B cell (primary cell): Measurements from ENCODE around the gene BHLHA9. TPM values are rescaled to one million over a fixed set of nuclear protein-coding genes. Genes with fewer than 3 reads are reported as not detected.
"Not testable (repeated sequence)": the region's sequence is repeated elsewhere in the genome, so short reads cannot be mapped to it uniquely, and the experiment has no call there.

Experiments used
- ATAC-seq: fragments of 200-7000 bp; cut with Tn5 transposase; one replicate; pipeline ENCODE4 v1.10.0; 2021; ENCODE audit warnings: low read depth, mild to moderate bottlenecking, moderate number of reproducible peaks, moderate library complexity
- CTCF ChIA-PET: fragments of 350-600 bp; sonication (Branson Sonifier 250); formaldehyde crosslinking; loops from one replicate; lab custom pipeline; 2021; ENCODE audit warnings: antibody characterized with exemption, inconsistent platforms; lab: Charles Lee
- POLR2A ChIA-PET: fragments of 350-600 bp; sonication (Branson Sonifier 250); formaldehyde crosslinking; loops from one replicate; lab custom pipeline; 2021; ENCODE audit warnings: antibody characterized with exemption; lab: Charles Lee
- DNase-seq: peaks from one replicate; pipeline ENCODE4 v3.0.0; 2013
- H2AFZ ChIP-seq: 2 replicates; pipeline ENCODE4 v1.6.1; 2012; ENCODE audit warnings: mild to moderate bottlenecking, low read depth, low read length; ENCODE audit not compliant: insufficient read depth, poor library complexity, severe bottlenecking
- H3K27ac ChIP-seq, 2 donors: 1 replicate in 1 of 2; 2 replicates in 1 of 2; pipeline ENCODE4 v1.5.1; 2012 to 2013; ENCODE audit warnings: low read length in 2 of 2, mild to moderate bottlenecking in 2 of 2, moderate library complexity in 1 of 2
- H3K27me3 ChIP-seq, 4 experiments: fragments of 200-600 bp in 1 of 4; sonication (generic) in 1 of 4; replicated peaks in 1 of 4; 1 replicate in 2 of 4; 2 replicates in 2 of 4; pipeline versions ENCODE4 v1.6.1 to v1.7.0; 2013 to 2016; ENCODE audit warnings: low read length in 3 of 4, mild to moderate bottlenecking in 2 of 4, mixed read lengths in 1 of 4, moderate library complexity in 1 of 4; ENCODE audit not compliant: insufficient read depth in 4 of 4, control insufficient read depth in 3 of 4; ENCODE audit errors: control extremely low read depth in 1 of 4
- H3K36me3 ChIP-seq, 2 experiments: replicated peaks in 1 of 2; 1 replicate in 1 of 2; 2 replicates in 1 of 2; pipeline versions ENCODE4 v1.6.1 to v1.7.1; 2013; ENCODE audit warnings: low read length in 1 of 2; ENCODE audit not compliant: insufficient read depth in 2 of 2, control insufficient read depth in 1 of 2; ENCODE audit errors: control extremely low read depth in 1 of 2, extremely low read depth in 1 of 2
- H3K4me1 ChIP-seq, 2 donors: fragments of 200-600 bp in 1 of 2; sonication (generic) in 1 of 2; 1 replicate in 1 of 2; 2 replicates in 1 of 2; pipeline versions ENCODE4 v1.5.1 to v1.6.1; 2013 to 2017; ENCODE audit warnings: low read length in 2 of 2; ENCODE audit not compliant: control insufficient read depth in 2 of 2, insufficient read depth in 2 of 2
- H3K4me2 ChIP-seq: replicated peaks from 2 replicates; pipeline ENCODE3; 2012; ENCODE audit warnings: mild to moderate bottlenecking, low read depth, low read length; ENCODE audit not compliant: poor library complexity, severe bottlenecking
- H3K4me3 ChIP-seq, 5 experiments: fragments of 200-600 bp in 1 of 5; sonication (generic) in 1 of 5; 1 replicate in 3 of 5; 2 replicates in 2 of 5; pipeline versions ENCODE4 v1.5.1 to v1.7.0; 2011 to 2016; ENCODE audit warnings: low read length in 4 of 5, mild to moderate bottlenecking in 4 of 5, low read depth in 2 of 5, control low read depth in 1 of 5, moderate library complexity in 1 of 5; ENCODE audit not compliant: insufficient read depth in 1 of 5; ENCODE audit errors: control extremely low read depth in 1 of 5, extremely low read depth in 1 of 5
- H3K79me2 ChIP-seq: fragments of 200-600 bp; sonication (generic); one replicate; pipeline ENCODE4 v1.6.0; 2016; ENCODE audit warnings: low read length; ENCODE audit not compliant: control insufficient read depth, insufficient read depth
- H3K9ac ChIP-seq: fragments of 200-600 bp; sonication (generic); 2 replicates; pipeline ENCODE4 v1.6.1; 2017; ENCODE audit warnings: mild to moderate bottlenecking, low read length, moderate library complexity
- H3K9me3 ChIP-seq, 3 donors: one replicate each; pipeline versions ENCODE4 v1.6.1 to v1.7.1; 2013; ENCODE audit warnings: low read length in 2 of 3; ENCODE audit not compliant: control insufficient read depth in 2 of 3, insufficient read depth in 1 of 3; ENCODE audit errors: control extremely low read depth in 1 of 3
- H4K20me1 ChIP-seq: 2 replicates; pipeline ENCODE4 v1.6.0; 2012; ENCODE audit warnings: mild to moderate bottlenecking, low read length; ENCODE audit not compliant: insufficient read depth, control insufficient read depth, poor library complexity, severe bottlenecking
- H3K27ac Mint-ChIP-seq: one replicate; pipeline ENCODE4 v1.8.0; 2021; ENCODE audit warnings: mixed read lengths
- H3K27me3 Mint-ChIP-seq: one replicate; pipeline ENCODE4 v1.8.0; 2021; ENCODE audit warnings: mixed read lengths
- H3K4me1 Mint-ChIP-seq: one replicate; pipeline ENCODE4 v1.8.0; 2021; ENCODE audit warnings: mixed read lengths
- H3K4me3 Mint-ChIP-seq: one replicate; pipeline ENCODE4 v1.8.0; 2021; ENCODE audit warnings: mixed read lengths
- H3K9me3 Mint-ChIP-seq: one replicate; pipeline ENCODE4 v1.8.0; 2022; ENCODE audit warnings: mixed read lengths; ENCODE audit not compliant: insufficient read depth
- CTCF ChIP-seq: fragments of 200-600 bp; IDR thresholded peaks from one replicate; pipeline ENCODE4 v1.8.0; 2022; ENCODE audit warnings: antibody characterized with exemption, mild to moderate bottlenecking
- EZH2 ChIP-seq: IDR thresholded peaks from 2 replicates; pipeline ENCODE4 v1.6.1; 2012; ENCODE audit warnings: borderline replicate concordance, low read depth, mild to moderate bottlenecking, moderate library complexity, low read length; ENCODE audit not compliant: insufficient read depth, poor library complexity, severe bottlenecking
- WGBS: methylation state at CpG from one replicate; pipeline ENCODE4 v1.1.5; 2013; ENCODE audit warnings: missing lambda C conversion rate; ENCODE audit not compliant: insufficient coverage; 5-methylcytosine and 5-hydroxymethylcytosine counted together
- intact Hi-C: fragments of 100-400 bp; cut with micrococcal nuclease; formaldehyde crosslinking; loops from one replicate; pipeline ENCODE4 v1.10.0; 2022
- polyA plus RNA-seq: library from polyadenylated mRNA; depleted of rRNA; stranded (reverse); fragments of >200 nt; gene quantifications from 2 replicates; pipeline ENCODE4 v1.2.3, GENCODE V29; 2012
- total RNA-seq, 2 donors: library from RNA; stranded (reverse); fragments of 120-200 nt in 1 of 2; gene quantifications; 1 replicate in 1 of 2; 2 replicates in 1 of 2; pipeline versions ENCODE4 v1.2.3 to v1.2.4, GENCODE V29; 2013 to 2022

BHLHA9 gene
- total and polyA plus RNA-seq, 2 donors (not counting 1 experiment from before 2014, with no cell fraction given), result not detected

GRCh38 chr17:1237471-1237870, 32.8 kb upstream of the BHLHA9 start:
- Histone ChIP-seq H2AFZ (no peak overlapping the region), H3K36me3 (no peaks in the 10 kb centered on the region), H3K27ac (no peak overlapping the region), H3K79me2 (no peaks in the 10 kb centered on the region), H3K9me3 (peaks cover 0 to 4% (median 0%) of the 10 kb centered on the region in 3 donors), H4K20me1 (no peaks in the 10 kb centered on the region), H3K9ac (no peak overlapping the region), H3K27me3 (peaks cover 0 to 2% (median 0%) of the 10 kb centered on the region in 4 experiments), H3K4me3 (no peak overlapping the region), H3K4me2 (no peak overlapping the region), H3K4me1 (no peaks in the 10 kb centered on the region)
- ChIA-PET CTCF (interaction anchor here (0.6 kb wide), 1 partner anchor 443 kb away, joined by 3 read pairs; no protein-coding TSS in a partner anchor), POLR2A (interaction anchor here (0.6 kb wide), 1 partner anchor 573 kb away, joined by 3 read pairs; no protein-coding TSS in a partner anchor)
- intact Hi-C loops, result no loop called here
- H3K4me3 Mint-ChIP-seq, result no peak overlapping the region
- no peak for ATAC-seq
- 96% methylated on average over 4 of the region's 6 CpGs for WGBS
- no peak for DNase-seq
- H3K4me1 Mint-ChIP-seq, result no peaks in the 10 kb centered on the region
- peaks cover 10% of the 10 kb centered on the region for H3K27me3 Mint-ChIP-seq
- H3K9me3 Mint-ChIP-seq, result no peaks in the 10 kb centered on the region
- TF ChIP-seq EZH2 (no peak), CTCF (no peak)
- H3K27ac Mint-ChIP-seq, result no peak overlapping the region

GRCh38 chr17:1239210-1239609, 31.0 kb upstream of the BHLHA9 start:
- peaks cover 8% of the 10 kb centered on the region for H3K27me3 Mint-ChIP-seq
- H3K4me1 ChIP-seq, result no peaks in the 10 kb centered on the region
- POLR2A ChIA-PET, result no interaction called here
- H3K4me3 Mint-ChIP-seq, result no peak overlapping the region
- ATAC-seq (no peak), DNase-seq (no peak)
- no peaks in the 10 kb centered on the region for H3K9me3 Mint-ChIP-seq
- WGBS, result 89% methylated on average over 1 of the region's 11 CpGs
- intact Hi-C loops, result no loop called here
- no peak overlapping the region for H2AFZ ChIP-seq
- no peaks in the 10 kb centered on the region for H3K4me1 Mint-ChIP-seq
- H3K9ac ChIP-seq, result no peak overlapping the region
- no peaks in the 10 kb centered on the region for H4K20me1 ChIP-seq
- H3K27me3 ChIP-seq, result peaks cover 0 to 2% (median 0%) of the 10 kb centered on the region in 4 experiments
- H3K27ac Mint-ChIP-seq, result no peak overlapping the region
- H3K27ac ChIP-seq, result no peak overlapping the region
- H3K36me3 ChIP-seq, result no peaks in the 10 kb centered on the region
- no peak overlapping the region for H3K4me2 ChIP-seq
- H3K9me3 ChIP-seq, result peaks cover 0 to 4% (median 0%) of the 10 kb centered on the region in 3 donors
- no peaks in the 10 kb centered on the region for H3K79me2 ChIP-seq
- TF ChIP-seq EZH2, result no peak
- TF ChIP-seq CTCF, result no peak
- CTCF ChIA-PET, result no interaction called here
- no peak overlapping the region for H3K4me3 ChIP-seq

GRCh38 chr17:1240426-1240825, 29.8 kb upstream of the BHLHA9 start:
- CTCF ChIA-PET, ATAC-seq: not testable (repeated sequence)

More at GRCh38 chr17:1240426-1240825, 29.8 kb upstream of the BHLHA9 start:
- H3K27me3 Mint-ChIP-seq, H3K79me2 ChIP-seq, POLR2A ChIA-PET, intact Hi-C loops, H3K27me3 ChIP-seq, H3K27ac Mint-ChIP-seq, H3K4me1 Mint-ChIP-seq, H3K9ac ChIP-seq, DNase-seq, H3K4me3 ChIP-seq, H3K9me3 ChIP-seq, H3K4me1 ChIP-seq, H3K27ac ChIP-seq, H3K4me3 Mint-ChIP-seq, H2AFZ ChIP-seq, H3K4me2 ChIP-seq, H3K9me3 Mint-ChIP-seq, H4K20me1 ChIP-seq, H3K36me3 ChIP-seq: not testable (repeated sequence)
- WGBS, result 95% methylated on average over 11 of the region's 11 CpGs
